ENCODE data around the gene LIN28A. TPM values are rescaled to one million over a fixed set of nuclear protein-coding genes. Genes with fewer than 3 reads are reported as not detected.
A peak's percentile ranks its signal among the peaks of the same experiment; 100 is the strongest.
"Not testable (repeated sequence)": the region's sequence is repeated elsewhere in the genome, so short reads cannot be mapped to it uniquely, and the experiment has no call there.

Gene LIN28A
- total and polyA plus RNA-seq, 7 donors: not detected

GRCh38 chr1:26376050-26376449 lies 34.6 kb upstream of the LIN28A start:
- DNase-seq: no peak
- Histone ChIP-seq H3K27ac (no peak overlapping the region), H3K9me3 (peaks cover 0 to 3% (median 0%) of the 10 kb centered on the region in 4 donors), H3K4me3 (no peak overlapping the region), H3K27me3 (peaks cover 0 to 7% (median 0%) of the 10 kb centered on the region in 3 donors), H3K4me1 (peaks cover 0 to 8% (median 2%) of the 10 kb centered on the region in 4 donors), H3K36me3 (no peaks in the 10 kb centered on the region)
- TF ChIP-seq, protein P1, sequence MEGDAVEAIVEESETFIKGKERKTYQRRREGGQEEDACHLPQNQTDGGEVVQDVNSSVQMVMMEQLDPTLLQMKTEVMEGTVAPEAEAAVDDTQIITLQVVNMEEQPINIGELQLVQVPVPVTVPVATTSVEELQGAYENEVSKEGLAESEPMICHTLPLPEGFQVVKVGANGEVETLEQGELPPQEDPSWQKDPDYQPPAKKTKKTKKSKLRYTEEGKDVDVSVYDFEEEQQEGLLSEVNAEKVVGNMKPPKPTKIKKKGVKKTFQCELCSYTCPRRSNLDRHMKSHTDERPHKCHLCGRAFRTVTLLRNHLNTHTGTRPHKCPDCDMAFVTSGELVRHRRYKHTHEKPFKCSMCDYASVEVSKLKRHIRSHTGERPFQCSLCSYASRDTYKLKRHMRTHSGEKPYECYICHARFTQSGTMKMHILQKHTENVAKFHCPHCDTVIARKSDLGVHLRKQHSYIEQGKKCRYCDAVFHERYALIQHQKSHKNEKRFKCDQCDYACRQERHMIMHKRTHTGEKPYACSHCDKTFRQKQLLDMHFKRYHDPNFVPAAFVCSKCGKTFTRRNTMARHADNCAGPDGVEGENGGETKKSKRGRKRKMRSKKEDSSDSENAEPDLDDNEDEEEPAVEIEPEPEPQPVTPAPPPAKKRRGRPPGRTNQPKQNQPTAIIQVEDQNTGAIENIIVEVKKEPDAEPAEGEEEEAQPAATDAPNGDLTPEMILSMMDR (IDR thresholded peaks at IDR 0.05): no peak
- no peak for TF ChIP-seq POLR2A (IDR thresholded peaks at IDR 0.05)
- no peak for TF ChIP-seq POLR2AphosphoS5 (IDR thresholded peaks at IDR 0.05)
- 91 to 96% methylated on average over 4 of the region's 4 CpGs for WGBS, 2 donors
- intact Hi-C loops (cut with DNase I): no loop called here

DNA sequence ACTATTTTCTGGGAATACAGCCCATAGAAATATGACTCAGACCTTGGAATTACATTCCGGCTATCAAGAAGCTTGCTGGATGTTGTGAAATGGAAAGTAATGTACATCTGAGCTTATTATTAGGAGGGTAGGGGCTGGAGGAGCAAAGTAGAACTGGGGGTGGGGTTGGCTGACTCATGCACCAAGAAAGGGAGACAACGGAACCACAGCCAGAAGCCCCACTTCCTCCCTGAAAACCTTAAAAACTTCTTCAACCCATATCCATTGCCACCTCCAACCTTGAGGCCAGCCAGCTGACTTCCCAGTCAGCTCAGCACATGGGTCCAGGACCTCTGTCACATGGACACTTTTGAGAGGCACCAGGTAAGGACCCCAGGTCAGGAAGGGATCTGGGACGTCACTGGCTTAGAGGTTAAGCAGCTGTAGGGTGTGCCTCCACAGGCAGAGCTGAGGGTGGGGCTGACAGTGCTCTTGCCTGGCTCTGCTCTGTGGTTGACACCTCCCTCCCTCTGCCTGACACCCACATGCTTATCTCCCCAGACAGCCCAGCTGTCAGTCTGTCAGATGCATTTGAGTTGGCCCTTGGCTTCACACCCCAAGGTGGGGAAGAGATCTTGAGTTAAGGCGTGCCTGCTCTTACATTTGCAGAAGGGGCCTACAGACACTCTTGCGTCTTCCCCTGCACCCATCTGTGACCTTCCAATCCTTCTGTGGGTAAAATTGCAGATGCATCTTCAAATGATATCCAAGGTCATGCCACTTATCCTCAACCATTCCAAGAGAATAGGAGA lies 32.3 kb upstream of the LIN28A start:
- Histone ChIP-seq H3K4me3 (no peak overlapping the region), H3K9me3 (peaks cover 0 to 3% (median 0%) of the 10 kb centered on the region in 4 donors), H3K27me3 (peaks cover 0 to 7% (median 0%) of the 10 kb centered on the region in 3 donors), H3K27ac (no peak overlapping the region), H3K36me3 (no peaks in the 10 kb centered on the region), H3K4me1 (peaks cover 0 to 8% (median 2%) of the 10 kb centered on the region in 4 donors)
- peak; percentile 43 for DNase-seq
- TF ChIP-seq, protein P1 (IDR thresholded peaks at IDR 0.05): no peak
- TF ChIP-seq POLR2AphosphoS5 (IDR thresholded peaks at IDR 0.05): peak in 1 of 4 donors; percentile 9
- WGBS, 2 donors: 29 to 39% methylated on average over 5 of the region's 5 CpGs
- intact Hi-C loops (cut with DNase I): no loop called here

DNA sequence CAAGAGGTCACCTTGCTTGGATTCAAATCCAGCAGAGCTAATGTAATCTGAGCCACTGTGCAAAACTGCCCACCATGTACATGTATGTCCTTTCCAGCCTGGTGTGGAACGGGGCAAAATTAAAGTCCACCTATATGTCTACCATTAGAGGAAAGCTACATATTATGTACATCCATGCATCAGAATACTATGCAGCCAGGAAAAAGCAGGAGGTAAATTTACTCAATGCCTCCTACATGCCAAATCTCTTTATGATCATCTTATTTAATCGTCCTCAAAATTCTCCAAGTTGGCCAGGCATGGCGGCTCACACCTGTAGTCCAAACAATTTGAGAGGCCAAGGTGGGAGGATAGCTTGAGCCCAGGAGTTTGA lies 31.8 kb upstream of the LIN28A start:
- intact Hi-C loops (cut with DNase I): no loop called here
- Histone ChIP-seq H3K27ac (no peak overlapping the region), H3K4me1 (peaks cover 0 to 8% (median 2%) of the 10 kb centered on the region in 4 donors), H3K4me3 (no peak overlapping the region), H3K36me3 (no peaks in the 10 kb centered on the region), H3K9me3 (peaks cover 0 to 3% (median 0%) of the 10 kb centered on the region in 4 donors), H3K27me3 (peaks cover 0 to 7% (median 0%) of the 10 kb centered on the region in 3 donors)
- 96 to 97% methylated on average over 3 of the region's 3 CpGs for WGBS, 2 donors
- no peak for DNase-seq
- TF ChIP-seq, protein P1 (IDR thresholded peaks at IDR 0.05): no peak
- no peak for TF ChIP-seq POLR2A (IDR thresholded peaks at IDR 0.05)

DNA sequence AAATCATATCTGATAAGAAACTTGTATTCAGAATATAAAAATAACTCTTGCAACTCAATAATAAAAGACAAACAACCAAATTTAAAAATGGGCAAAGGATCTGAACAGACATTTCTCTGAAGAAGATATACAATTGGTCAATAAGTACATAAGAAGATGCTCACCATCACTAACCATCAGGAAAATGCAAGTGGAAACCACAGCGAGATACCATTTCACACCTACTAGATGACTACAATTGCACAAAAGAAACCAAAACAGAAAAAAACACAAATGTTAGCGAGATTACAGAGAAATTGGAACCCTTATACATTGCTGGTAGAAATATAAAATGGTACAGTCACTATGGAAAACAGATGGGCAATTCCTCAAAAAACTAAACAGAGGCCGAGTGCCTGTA lies 26.5 kb upstream of the LIN28A start:
- Histone ChIP-seq H3K27ac (no peak overlapping the region), H3K27me3 (peaks cover 0 to 11% (median 0%) of the 10 kb centered on the region in 3 donors), H3K9me3 (no peaks in the 10 kb centered on the region), H3K4me3 (no peak overlapping the region), H3K4me1 (no peaks in the 10 kb centered on the region), H3K36me3 (no peaks in the 10 kb centered on the region)
- no peak for DNase-seq
- intact Hi-C loops (cut with DNase I): no loop called here
- TF ChIP-seq, protein P1 (IDR thresholded peaks at IDR 0.05): no peak
- TF ChIP-seq EP300 (IDR thresholded peaks at IDR 0.05) (no peak), POLR2AphosphoS5 (IDR thresholded peaks at IDR 0.05) (no peak), POLR2A (IDR thresholded peaks at IDR 0.05) (no peak)
- 67 to 76% methylated on average over 3 of the region's 3 CpGs for WGBS, 2 donors

DNA sequence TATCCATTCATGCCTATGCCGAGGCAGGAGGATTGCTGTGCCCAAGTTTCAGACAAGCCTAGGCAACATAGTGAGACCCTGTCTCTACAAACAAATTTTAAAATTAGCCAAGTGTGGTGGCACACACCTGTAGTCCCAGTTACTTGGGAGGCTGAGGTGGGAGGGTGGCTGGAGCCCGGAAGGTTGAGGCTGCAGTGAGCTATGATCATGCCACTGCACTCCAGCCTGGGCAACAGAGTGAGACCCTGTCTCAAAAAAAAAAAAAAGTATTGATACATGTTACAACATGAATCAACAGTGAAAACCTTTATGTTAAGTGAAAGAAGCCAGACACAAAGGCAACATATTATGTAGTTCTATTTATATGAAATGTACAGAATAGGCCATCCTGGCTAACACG lies 25.6 kb upstream of the LIN28A start:
- H3K9me3 ChIP-seq; H3K27ac ChIP-seq; H3K4me3 ChIP-seq; DNase-seq; intact Hi-C loops (cut with DNase I); H3K4me1 ChIP-seq; H3K36me3 ChIP-seq: not testable (repeated sequence)
- 72 to 92% methylated on average over 3 of the region's 3 CpGs for WGBS, 2 donors
- H3K27me3 ChIP-seq: peaks cover 0 to 15% (median 0%) of the 10 kb centered on the region in 3 donors

All from sigmoid colon (tissue), 7 donors.